ENCODE results near the gene BMP5.

Gene BMP5

GRCh38 chr6:55798571-55798970 is 76.8 kb downstream of the BMP5 start:
- H3K79me2 ChIP-seq (ENCODE audit: low read length): no peaks in the 10 kb centered on the region
- TF ChIP-seq CTCF (IDR thresholded peaks at IDR 0.05; ENCODE audit: low read length) (no peak), EZH2phosphoT487 (IDR thresholded peaks at IDR 0.05; ENCODE audit: low read length) (no peak), EZH2 (optimal IDR thresholded peaks at IDR 0.05; ENCODE audit: low read depth, low read length) (no peak)
- no peak overlapping the region for H3K27ac ChIP-seq (ENCODE audit: low read length)
- no peaks in the 10 kb centered on the region for H3K36me3 ChIP-seq (replicated peaks; ENCODE audit: insufficient read depth, low read length)
- no peaks in the 10 kb centered on the region for H3K9me2 ChIP-seq (replicated peaks; ENCODE audit: insufficient read depth, low read length)
- H3K4me2 ChIP-seq (ENCODE audit: low read depth, low read length): no peak overlapping the region
- H3K9ac ChIP-seq (ENCODE audit: low read length): no peak overlapping the region
- H4K20me1 ChIP-seq (ENCODE audit: insufficient read depth, low read length): no peaks in the 10 kb centered on the region
- H3K27me3 ChIP-seq (replicated peaks; ENCODE audit: insufficient read depth, low read length): no peaks in the 10 kb centered on the region
- H3F3A ChIP-seq (ENCODE audit: insufficient read depth, low read length): no peaks in the 10 kb centered on the region
- H3K9me3 ChIP-seq (replicated peaks; ENCODE audit: insufficient read depth, low read length): no peaks in the 10 kb centered on the region
- DNase-seq: no peak
- no peak overlapping the region for H3K4me3 ChIP-seq (ENCODE audit: low read length)
- H3K4me1 ChIP-seq (ENCODE audit: low read length): no peaks in the 10 kb centered on the region
- no peak overlapping the region for H2AFZ ChIP-seq (ENCODE audit: low read length)

DNA sequence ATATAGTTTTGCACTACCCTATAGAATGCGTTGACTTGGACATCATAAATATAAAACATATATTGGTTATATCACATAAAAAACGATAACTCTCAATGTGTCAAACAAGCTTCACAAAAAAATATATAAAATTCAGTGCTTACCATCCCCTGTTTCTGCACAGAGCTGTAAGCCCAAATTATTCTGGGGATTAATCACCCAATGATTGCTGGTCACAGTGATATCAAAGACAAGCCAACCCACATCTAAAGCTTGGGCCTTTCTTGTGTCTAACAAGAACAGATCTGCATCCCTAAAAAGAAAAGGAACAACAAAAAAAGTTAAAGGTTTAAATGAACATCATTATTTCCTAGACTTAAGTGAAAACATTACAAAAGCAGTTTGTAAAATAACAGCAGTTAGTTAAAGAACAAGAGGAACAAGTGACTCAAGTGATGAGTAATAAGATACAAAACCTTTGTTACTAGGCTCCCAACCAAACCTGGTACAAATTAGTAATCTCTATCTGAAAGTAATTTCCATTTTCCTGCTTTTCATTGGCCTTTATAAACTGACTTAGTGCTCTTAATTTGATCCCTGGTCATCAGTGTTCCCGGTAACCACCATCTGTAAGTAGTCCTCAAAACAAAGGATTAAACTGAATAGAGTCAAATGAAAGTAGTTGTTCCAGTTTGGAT is 81.1 kb downstream of the BMP5 start:
- Histone ChIP-seq H3K4me1 (ENCODE audit: low read length) (no peaks in the 10 kb centered on the region), H3K9me3 (replicated peaks; ENCODE audit: insufficient read depth, low read length) (no peaks in the 10 kb centered on the region), H3K9me2 (replicated peaks; ENCODE audit: insufficient read depth, low read length) (no peaks in the 10 kb centered on the region), H3K36me3 (replicated peaks; ENCODE audit: insufficient read depth, low read length) (no peaks in the 10 kb centered on the region), H3K9ac (ENCODE audit: low read length) (no peak overlapping the region), H3F3A (ENCODE audit: insufficient read depth, low read length) (no peaks in the 10 kb centered on the region), H3K27ac (ENCODE audit: low read length) (no peak overlapping the region), H3K4me3 (ENCODE audit: low read length) (no peak overlapping the region), H3K79me2 (ENCODE audit: low read length) (no peaks in the 10 kb centered on the region), H3K4me2 (ENCODE audit: low read depth, low read length) (no peak overlapping the region), H4K20me1 (ENCODE audit: insufficient read depth, low read length) (no peaks in the 10 kb centered on the region), H3K27me3 (replicated peaks; ENCODE audit: insufficient read depth, low read length) (no peaks in the 10 kb centered on the region), H2AFZ (ENCODE audit: low read length) (no peak overlapping the region)
- DNase-seq: no peak
- TF ChIP-seq EZH2 (optimal IDR thresholded peaks at IDR 0.05; ENCODE audit: low read depth, low read length): no peak

DNA sequence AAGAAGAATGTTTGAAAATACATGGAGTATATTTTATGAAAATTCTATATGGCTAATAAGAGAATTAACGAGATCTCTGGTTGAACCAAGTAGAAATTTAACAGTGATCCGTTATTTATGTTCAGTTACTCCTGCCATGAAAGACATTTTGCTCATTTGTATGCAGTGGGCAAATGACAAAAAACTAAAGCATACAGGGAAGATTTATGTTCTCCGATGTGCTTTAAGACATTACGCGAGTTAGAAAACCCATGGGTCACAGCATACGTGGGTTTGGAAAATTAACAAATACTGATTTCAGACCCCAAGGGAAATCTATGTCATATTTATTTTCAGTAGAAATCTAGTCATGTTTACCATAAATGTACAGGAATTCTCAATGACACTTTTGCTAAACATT is 90.1 kb downstream of the BMP5 start:
- no peak for TF ChIP-seq CTCF (IDR thresholded peaks at IDR 0.05; ENCODE audit: low read length)
- TF ChIP-seq EZH2 (optimal IDR thresholded peaks at IDR 0.05; ENCODE audit: low read depth, low read length): no peak
- no peak for TF ChIP-seq EZH2phosphoT487 (IDR thresholded peaks at IDR 0.05; ENCODE audit: low read length)
- no peak for DNase-seq
- Histone ChIP-seq H3K27ac (ENCODE audit: low read length) (no peak overlapping the region), H3K27me3 (replicated peaks; ENCODE audit: insufficient read depth, low read length) (no peaks in the 10 kb centered on the region), H3F3A (ENCODE audit: insufficient read depth, low read length) (no peaks in the 10 kb centered on the region), H3K79me2 (ENCODE audit: low read length) (no peaks in the 10 kb centered on the region), H3K9me3 (replicated peaks; ENCODE audit: insufficient read depth, low read length) (no peaks in the 10 kb centered on the region), H3K4me1 (ENCODE audit: low read length) (no peaks in the 10 kb centered on the region), H3K4me2 (ENCODE audit: low read depth, low read length) (no peak overlapping the region), H4K20me1 (ENCODE audit: insufficient read depth, low read length) (no peaks in the 10 kb centered on the region), H2AFZ (ENCODE audit: low read length) (no peak overlapping the region), H3K9ac (ENCODE audit: low read length) (no peak overlapping the region), H3K36me3 (replicated peaks; ENCODE audit: insufficient read depth, low read length) (no peaks in the 10 kb centered on the region), H3K9me2 (replicated peaks; ENCODE audit: insufficient read depth, low read length) (no peaks in the 10 kb centered on the region), H3K4me3 (ENCODE audit: low read length) (no peak overlapping the region)

DNA sequence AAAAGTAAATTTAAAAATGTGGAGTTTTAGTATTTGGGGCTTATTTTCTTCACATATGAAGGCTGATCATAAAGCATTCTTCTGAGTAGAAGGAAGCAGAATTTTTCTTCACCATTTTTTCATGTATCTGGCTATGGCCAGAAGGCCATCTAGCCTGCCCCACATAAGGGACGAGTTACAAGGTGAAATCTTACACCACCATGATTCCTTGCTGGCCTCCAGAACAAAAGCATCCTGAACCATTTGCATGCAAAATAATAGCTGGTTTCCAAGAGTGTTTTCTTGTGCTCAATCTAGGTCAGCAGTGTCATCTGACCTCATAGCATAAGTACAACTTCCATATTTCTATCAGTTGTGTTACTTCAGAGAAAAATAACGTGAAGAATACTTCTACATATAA is 93.1 kb downstream of the BMP5 start:
- H3K9ac ChIP-seq (ENCODE audit: low read length): no peak overlapping the region
- H3F3A ChIP-seq (ENCODE audit: insufficient read depth, low read length): no peaks in the 10 kb centered on the region
- H3K79me2 ChIP-seq (ENCODE audit: low read length): no peaks in the 10 kb centered on the region
- no peaks in the 10 kb centered on the region for H3K9me3 ChIP-seq (replicated peaks; ENCODE audit: insufficient read depth, low read length)
- DNase-seq: no peak
- H3K36me3 ChIP-seq (replicated peaks; ENCODE audit: insufficient read depth, low read length): no peaks in the 10 kb centered on the region
- no peaks in the 10 kb centered on the region for H3K4me1 ChIP-seq (ENCODE audit: low read length)
- no peak for TF ChIP-seq EZH2phosphoT487 (IDR thresholded peaks at IDR 0.05; ENCODE audit: low read length)
- no peak for TF ChIP-seq CTCF (IDR thresholded peaks at IDR 0.05; ENCODE audit: low read length)
- TF ChIP-seq EZH2 (optimal IDR thresholded peaks at IDR 0.05; ENCODE audit: low read depth, low read length): no peak
- no peak overlapping the region for H2AFZ ChIP-seq (ENCODE audit: low read length)
- no peak overlapping the region for H3K27ac ChIP-seq (ENCODE audit: low read length)
- H3K4me2 ChIP-seq (ENCODE audit: low read depth, low read length): no peak overlapping the region
- no peaks in the 10 kb centered on the region for H3K9me2 ChIP-seq (replicated peaks; ENCODE audit: insufficient read depth, low read length)
- H3K27me3 ChIP-seq (replicated peaks; ENCODE audit: insufficient read depth, low read length): no peaks in the 10 kb centered on the region
- no peak overlapping the region for H3K4me3 ChIP-seq (ENCODE audit: low read length)
- no peaks in the 10 kb centered on the region for H4K20me1 ChIP-seq (ENCODE audit: insufficient read depth, low read length)

Data from MM.1S (cell line).